ENCODE measurements around the gene COL13A1.

The COL13A1 gene

GRCh38 chr10:69829775-69830174 lies 28.1 kb downstream of the COL13A1 start:
- H3K4me3 ChIP-seq (ENCODE audit: low read length in 2 of 2) = no peak overlapping the region
- H3K4me1 ChIP-seq (ENCODE audit: control insufficient read depth in 2 of 2, insufficient read depth in 2 of 2, low read length in 2 of 2) = no peaks in the 10 kb centered on the region
- H3K36me3 ChIP-seq (ENCODE audit: control insufficient read depth in 2 of 2, insufficient read depth in 2 of 2, low read length in 2 of 2) = no peaks in the 10 kb centered on the region
- H3K9me3 ChIP-seq (ENCODE audit: control insufficient read depth in 2 of 2, low read length in 2 of 2) = no peaks in the 10 kb centered on the region
- no peak overlapping the region for H3K9ac ChIP-seq (ENCODE audit: low read depth in 1 of 2, low read length in 2 of 2)
- H3K27me3 ChIP-seq (ENCODE audit: control insufficient read depth in 2 of 2, insufficient read depth in 2 of 2, low read length in 2 of 2) = no peaks in the 10 kb centered on the region
- no peak overlapping the region for H3K27ac ChIP-seq (ENCODE audit: low read depth in 2 of 2, low read length in 2 of 2)

GRCh38 chr10:69831231-69831855 lies 29.6 kb downstream of the COL13A1 start:
- Histone ChIP-seq H3K9me3 (ENCODE audit: control insufficient read depth in 2 of 2, low read length in 2 of 2) (no peaks in the 10 kb centered on the region), H3K36me3 (ENCODE audit: control insufficient read depth in 2 of 2, insufficient read depth in 2 of 2, low read length in 2 of 2) (no peaks in the 10 kb centered on the region), H3K27me3 (ENCODE audit: control insufficient read depth in 2 of 2, insufficient read depth in 2 of 2, low read length in 2 of 2) (no peaks in the 10 kb centered on the region), H3K27ac (ENCODE audit: low read depth in 2 of 2, low read length in 2 of 2) (no peak overlapping the region), H3K9ac (ENCODE audit: low read depth in 1 of 2, low read length in 2 of 2) (no peak overlapping the region), H3K4me1 (ENCODE audit: control insufficient read depth in 2 of 2, insufficient read depth in 2 of 2, low read length in 2 of 2) (no peaks in the 10 kb centered on the region), H3K4me3 (ENCODE audit: low read length in 2 of 2) (no peak overlapping the region)

GRCh38 chr10:69835233-69835632 lies 33.5 kb downstream of the COL13A1 start:
- Histone ChIP-seq H3K27me3 (ENCODE audit: control insufficient read depth in 2 of 2, insufficient read depth in 2 of 2, low read length in 2 of 2) (no peaks in the 10 kb centered on the region), H3K9ac (ENCODE audit: low read depth in 1 of 2, low read length in 2 of 2) (no peak overlapping the region), H3K4me3 (ENCODE audit: low read length in 2 of 2) (no peak overlapping the region), H3K9me3 (ENCODE audit: control insufficient read depth in 2 of 2, low read length in 2 of 2) (no peaks in the 10 kb centered on the region), H3K4me1 (ENCODE audit: control insufficient read depth in 2 of 2, insufficient read depth in 2 of 2, low read length in 2 of 2) (no peaks in the 10 kb centered on the region), H3K27ac (ENCODE audit: low read depth in 2 of 2, low read length in 2 of 2) (no peak overlapping the region), H3K36me3 (ENCODE audit: control insufficient read depth in 2 of 2, insufficient read depth in 2 of 2, low read length in 2 of 2) (no peaks in the 10 kb centered on the region)

GRCh38 chr10:69835875-69836730 lies 34.4 kb downstream of the COL13A1 start:
- Histone ChIP-seq H3K27me3 (ENCODE audit: control insufficient read depth in 2 of 2, insufficient read depth in 2 of 2, low read length in 2 of 2) (no peaks in the 10 kb centered on the region), H3K4me1 (ENCODE audit: control insufficient read depth in 2 of 2, insufficient read depth in 2 of 2, low read length in 2 of 2) (no peaks in the 10 kb centered on the region), H3K4me3 (ENCODE audit: low read length in 2 of 2) (no peak overlapping the region), H3K9me3 (ENCODE audit: control insufficient read depth in 2 of 2, low read length in 2 of 2) (no peaks in the 10 kb centered on the region), H3K27ac (ENCODE audit: low read depth in 2 of 2, low read length in 2 of 2) (no peak overlapping the region), H3K36me3 (ENCODE audit: control insufficient read depth in 2 of 2, insufficient read depth in 2 of 2, low read length in 2 of 2) (no peaks in the 10 kb centered on the region), H3K9ac (ENCODE audit: low read depth in 1 of 2, low read length in 2 of 2) (no peak overlapping the region)

- Histone ChIP-seq H3K27me3 (ENCODE audit: control insufficient read depth in 2 of 2, insufficient read depth in 2 of 2, low read length in 2 of 2) (no peaks in the 10 kb centered on the region), H3K9ac (ENCODE audit: low read depth in 1 of 2, low read length in 2 of 2) (no peak overlapping the region), H3K27ac (ENCODE audit: low read depth in 2 of 2, low read length in 2 of 2) (no peak overlapping the region)
These were observed 35.0 kb downstream of the COL13A1 start for GRCh38 chr10:69836731-69837030.

GRCh38 chr10:69837261-69837660 lies 35.6 kb downstream of the COL13A1 start:
- Histone ChIP-seq H3K27me3 (ENCODE audit: control insufficient read depth in 2 of 2, insufficient read depth in 2 of 2, low read length in 2 of 2) (no peaks in the 10 kb centered on the region), H3K4me3 (ENCODE audit: low read length in 2 of 2) (no peak overlapping the region), H3K9me3 (ENCODE audit: control insufficient read depth in 2 of 2, low read length in 2 of 2) (no peaks in the 10 kb centered on the region), H3K9ac (ENCODE audit: low read depth in 1 of 2, low read length in 2 of 2) (no peak overlapping the region), H3K27ac (ENCODE audit: low read depth in 2 of 2, low read length in 2 of 2) (no peak overlapping the region), H3K4me1 (ENCODE audit: control insufficient read depth in 2 of 2, insufficient read depth in 2 of 2, low read length in 2 of 2) (no peaks in the 10 kb centered on the region), H3K36me3 (ENCODE audit: control insufficient read depth in 2 of 2, insufficient read depth in 2 of 2, low read length in 2 of 2) (no peaks in the 10 kb centered on the region)

More at GRCh38 chr10:69836731-69837030, 35.0 kb downstream of the COL13A1 start:
- Histone ChIP-seq H3K4me1 (ENCODE audit: control insufficient read depth in 2 of 2, insufficient read depth in 2 of 2, low read length in 2 of 2) (no peaks in the 10 kb centered on the region), H3K9me3 (ENCODE audit: control insufficient read depth in 2 of 2, low read length in 2 of 2) (no peaks in the 10 kb centered on the region), H3K36me3 (ENCODE audit: control insufficient read depth in 2 of 2, insufficient read depth in 2 of 2, low read length in 2 of 2) (no peaks in the 10 kb centered on the region), H3K4me3 (ENCODE audit: low read length in 2 of 2) (no peak overlapping the region)

GRCh38 chr10:69838418-69838817 lies 36.7 kb downstream of the COL13A1 start:
- Histone ChIP-seq H3K4me1 (ENCODE audit: control insufficient read depth in 2 of 2, insufficient read depth in 2 of 2, low read length in 2 of 2) (no peaks in the 10 kb centered on the region), H3K36me3 (ENCODE audit: control insufficient read depth in 2 of 2, insufficient read depth in 2 of 2, low read length in 2 of 2) (no peaks in the 10 kb centered on the region), H3K27me3 (ENCODE audit: control insufficient read depth in 2 of 2, insufficient read depth in 2 of 2, low read length in 2 of 2) (no peaks in the 10 kb centered on the region), H3K27ac (ENCODE audit: low read depth in 2 of 2, low read length in 2 of 2) (no peak overlapping the region), H3K9me3 (ENCODE audit: control insufficient read depth in 2 of 2, low read length in 2 of 2) (no peaks in the 10 kb centered on the region), H3K4me3 (ENCODE audit: low read length in 2 of 2) (no peak overlapping the region), H3K9ac (ENCODE audit: low read depth in 1 of 2, low read length in 2 of 2) (no peak overlapping the region)

GRCh38 chr10:69838853-69839252 lies 37.1 kb downstream of the COL13A1 start:
- no peaks in the 10 kb centered on the region for H3K4me1 ChIP-seq (ENCODE audit: control insufficient read depth in 2 of 2, insufficient read depth in 2 of 2, low read length in 2 of 2)
- no peaks in the 10 kb centered on the region for H3K27me3 ChIP-seq (ENCODE audit: control insufficient read depth in 2 of 2, insufficient read depth in 2 of 2, low read length in 2 of 2)
- H3K9ac ChIP-seq (ENCODE audit: low read depth in 1 of 2, low read length in 2 of 2) = no peak overlapping the region
- H3K36me3 ChIP-seq (ENCODE audit: control insufficient read depth in 2 of 2, insufficient read depth in 2 of 2, low read length in 2 of 2) = no peaks in the 10 kb centered on the region
- no peak overlapping the region for H3K27ac ChIP-seq (ENCODE audit: low read depth in 2 of 2, low read length in 2 of 2)
- no peaks in the 10 kb centered on the region for H3K9me3 ChIP-seq (ENCODE audit: control insufficient read depth in 2 of 2, low read length in 2 of 2)
- no peak overlapping the region for H3K4me3 ChIP-seq (ENCODE audit: low read length in 2 of 2)

GRCh38 chr10:69839696-69840345 lies 38.1 kb downstream of the COL13A1 start:
- H3K9ac ChIP-seq (ENCODE audit: low read depth in 1 of 2, low read length in 2 of 2) = no peak overlapping the region
- H3K36me3 ChIP-seq (ENCODE audit: control insufficient read depth in 2 of 2, insufficient read depth in 2 of 2, low read length in 2 of 2) = no peaks in the 10 kb centered on the region
- no peak overlapping the region for H3K27ac ChIP-seq (ENCODE audit: low read depth in 2 of 2, low read length in 2 of 2)
- H3K27me3 ChIP-seq (ENCODE audit: control insufficient read depth in 2 of 2, insufficient read depth in 2 of 2, low read length in 2 of 2) = no peaks in the 10 kb centered on the region
- no peaks in the 10 kb centered on the region for H3K4me1 ChIP-seq (ENCODE audit: control insufficient read depth in 2 of 2, insufficient read depth in 2 of 2, low read length in 2 of 2)
- no peaks in the 10 kb centered on the region for H3K9me3 ChIP-seq (ENCODE audit: control insufficient read depth in 2 of 2, low read length in 2 of 2)
- no peak overlapping the region for H3K4me3 ChIP-seq (ENCODE audit: low read length in 2 of 2)

- no peak overlapping the region for H3K27ac ChIP-seq (ENCODE audit: low read depth in 2 of 2, low read length in 2 of 2)
These were observed 39.1 kb downstream of the COL13A1 start for GRCh38 chr10:69840773-69841172.

More at GRCh38 chr10:69840773-69841172, 39.1 kb downstream of the COL13A1 start:
- no peak overlapping the region for H3K4me3 ChIP-seq (ENCODE audit: low read length in 2 of 2)
- H3K27me3 ChIP-seq (ENCODE audit: control insufficient read depth in 2 of 2, insufficient read depth in 2 of 2, low read length in 2 of 2) = no peaks in the 10 kb centered on the region
- H3K36me3 ChIP-seq (ENCODE audit: control insufficient read depth in 2 of 2, insufficient read depth in 2 of 2, low read length in 2 of 2) = no peaks in the 10 kb centered on the region
- H3K9me3 ChIP-seq (ENCODE audit: control insufficient read depth in 2 of 2, low read length in 2 of 2) = no peaks in the 10 kb centered on the region
- peaks cover under 1 to 5% of the 10 kb centered on the region in 2 donors for H3K4me1 ChIP-seq (ENCODE audit: control insufficient read depth in 2 of 2, insufficient read depth in 2 of 2, low read length in 2 of 2)
- no peak overlapping the region for H3K9ac ChIP-seq (ENCODE audit: low read depth in 1 of 2, low read length in 2 of 2)
